Suprapubic skin (tissue), 4 donors: ENCODE results near the gene CD151. TPM values are rescaled to one million over a fixed set of nuclear protein-coding genes. Genes with fewer than 3 reads are reported as not detected.

Experiments used
- DNase-seq, 2 donors: peaks; one replicate each; pipeline ENCODE4 v3.0.0-alpha.2; 2019; ENCODE audit warnings: low spot score in 2 of 2
- H3K27ac ChIP-seq: fragments of 200-600 bp; sonication (generic); one replicate; pipeline ENCODE4 v1.5.1; 2019
- H3K27me3 ChIP-seq: fragments of 200-600 bp; sonication (generic); one replicate; pipeline ENCODE4 v1.5.1; 2019
- H3K36me3 ChIP-seq: fragments of 200-600 bp; sonication (generic); one replicate; pipeline ENCODE4 v1.5.1; 2019
- H3K4me1 ChIP-seq: fragments of 200-600 bp; sonication (generic); one replicate; pipeline ENCODE4 v1.5.1; 2019
- H3K4me3 ChIP-seq: fragments of 200-600 bp; sonication (generic); one replicate; pipeline ENCODE4 v1.5.1; 2019; ENCODE audit warnings: mild to moderate bottlenecking
- H3K9me3 ChIP-seq: fragments of 200-600 bp; sonication (generic); one replicate; pipeline ENCODE4 v1.5.1; 2019
- CTCF ChIP-seq, 2 donors: fragments of 200-600 bp in 1 of 2; fragments of 450-650 bp in 1 of 2; sonication (generic) in 1 of 2; IDR thresholded peaks; one replicate each; pipeline ENCODE4 v1.5.1; 2016 to 2019; ENCODE audit warnings: antibody characterized with exemption in 2 of 2, mild to moderate bottlenecking in 1 of 2, moderate library complexity in 1 of 2
- EP300 ChIP-seq: sonication (generic); formaldehyde crosslinking; IDR thresholded peaks from one replicate; pipeline ENCODE4 v1.6.1; 2017; ENCODE audit warnings: antibody characterized with exemption
- POLR2A ChIP-seq, 2 donors: fragments of 450-650 bp; IDR thresholded peaks; one replicate each; pipeline ENCODE4 v1.6.1; 2017; ENCODE audit warnings: antibody characterized with exemption in 2 of 2, mild to moderate bottlenecking in 2 of 2, moderate library complexity in 2 of 2
- POLR2AphosphoS5 ChIP-seq, 3 donors: sonication (generic); formaldehyde crosslinking; IDR thresholded peaks; one replicate each; pipeline ENCODE4 v1.6.1; 2017; ENCODE audit warnings: antibody characterized with exemption in 3 of 3
- WGBS: methylation state at CpG from one replicate; pipeline ENCODE4 v1.1.5; 2018; 5-methylcytosine and 5-hydroxymethylcytosine counted together
- total RNA-seq, 4 donors: library from RNA; depleted of rRNA; stranded (reverse); fragments of >200 nt; gene quantifications; one replicate each; pipeline ENCODE4 v1.1.0, GENCODE V29; 2016

Gene CD151
- 100 to 1,000 TPM; 108 to 162 (median 150) TPM for total RNA-seq

DNA sequence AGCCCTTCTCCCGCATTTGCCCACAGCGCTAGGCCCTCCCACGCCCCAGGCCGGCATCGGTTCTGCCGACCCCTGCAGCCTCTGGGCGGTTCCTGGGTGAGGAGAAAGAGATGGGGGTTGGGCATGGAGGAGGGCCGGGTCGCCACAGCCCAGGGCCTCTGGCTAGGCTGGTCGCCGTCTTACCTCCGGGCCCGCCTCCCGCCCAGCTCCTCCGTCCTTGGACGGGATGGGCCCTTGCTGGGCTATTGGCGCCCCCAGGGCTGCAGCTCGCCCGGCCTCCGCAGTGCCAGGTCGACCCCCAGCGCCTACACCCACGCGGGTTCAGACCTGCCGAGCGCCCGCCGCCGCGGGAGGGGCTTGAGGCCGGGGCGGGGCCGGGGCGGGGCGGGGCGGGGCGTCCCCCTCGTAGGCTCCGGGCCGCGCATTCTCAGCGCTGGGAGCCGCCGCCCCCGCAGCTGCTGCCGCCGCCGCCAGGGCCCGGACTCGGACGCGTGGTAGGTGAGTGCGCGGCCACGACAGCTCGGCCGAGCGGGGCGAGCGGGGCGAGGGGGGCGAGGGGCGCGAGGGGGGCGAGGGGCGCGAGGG is at the start of gene CD151:
TSS of gene CD151 (plus strand) at position 424 of the 585 bp plus-strand sequence. CDS start 3,118 bp downstream, outside the sequence.
- TF ChIP-seq POLR2AphosphoS5 (IDR thresholded peaks at IDR 0.05): no peak
- TF ChIP-seq CTCF (IDR thresholded peaks at IDR 0.05): peak in 1 of 2 donors; percentile 15
- no CpG with 5 or more reads among the region's 67 CpGs for WGBS
- H3K4me3 ChIP-seq: peak within 1 kb of the TSS; percentile 85

GRCh38 chr11:783581-784015 is 49.2 kb upstream of the CD151 start:
- H3K27me3 ChIP-seq: peaks cover 3% of the 10 kb centered on the region
- H3K4me3 ChIP-seq: no peak overlapping the region
- DNase-seq: peak in 1 of 2 donors; percentile 91
- no peak overlapping the region for H3K27ac ChIP-seq
- 36% methylated on average over 19 of the region's 24 CpGs for WGBS
- H3K4me1 ChIP-seq: peaks cover 22% of the 10 kb centered on the region
- TF ChIP-seq CTCF (IDR thresholded peaks at IDR 0.05): peak; percentile 70
- no peak for TF ChIP-seq POLR2A (IDR thresholded peaks at IDR 0.05)
- H3K36me3 ChIP-seq: no peaks in the 10 kb centered on the region
- no peaks in the 10 kb centered on the region for H3K9me3 ChIP-seq

More for the DNA sequence above, at the start of gene CD151:
- Histone ChIP-seq H3K4me1 (peaks cover 80% of the 10 kb centered on the region), H3K27me3 (peaks cover 6% of the 10 kb centered on the region), H3K36me3 (peaks cover 16% of the 10 kb centered on the region), H3K27ac (peak within 1 kb of the TSS; percentile 94), H3K9me3 (no peaks in the 10 kb centered on the region)
- DNase-seq: no peak

GRCh38 chr11:786235-787083 is 46.3 kb upstream of the CD151 start:
- H3K9me3 ChIP-seq: no peaks in the 10 kb centered on the region
- DNase-seq: no peak
- peaks cover 13% of the 10 kb centered on the region for H3K27me3 ChIP-seq
- WGBS: 85% methylated on average over 13 of the region's 24 CpGs
- H3K27ac ChIP-seq: no peak overlapping the region
- TF ChIP-seq CTCF (IDR thresholded peaks at IDR 0.05): no peak
- TF ChIP-seq EP300: no peak
- no peak for TF ChIP-seq POLR2AphosphoS5 (IDR thresholded peaks at IDR 0.05)
- no peak for TF ChIP-seq POLR2A (IDR thresholded peaks at IDR 0.05)
- no peak overlapping the region for H3K4me3 ChIP-seq
- peaks cover 1% of the 10 kb centered on the region for H3K36me3 ChIP-seq
- peaks cover 18% of the 10 kb centered on the region for H3K4me1 ChIP-seq

DNA sequence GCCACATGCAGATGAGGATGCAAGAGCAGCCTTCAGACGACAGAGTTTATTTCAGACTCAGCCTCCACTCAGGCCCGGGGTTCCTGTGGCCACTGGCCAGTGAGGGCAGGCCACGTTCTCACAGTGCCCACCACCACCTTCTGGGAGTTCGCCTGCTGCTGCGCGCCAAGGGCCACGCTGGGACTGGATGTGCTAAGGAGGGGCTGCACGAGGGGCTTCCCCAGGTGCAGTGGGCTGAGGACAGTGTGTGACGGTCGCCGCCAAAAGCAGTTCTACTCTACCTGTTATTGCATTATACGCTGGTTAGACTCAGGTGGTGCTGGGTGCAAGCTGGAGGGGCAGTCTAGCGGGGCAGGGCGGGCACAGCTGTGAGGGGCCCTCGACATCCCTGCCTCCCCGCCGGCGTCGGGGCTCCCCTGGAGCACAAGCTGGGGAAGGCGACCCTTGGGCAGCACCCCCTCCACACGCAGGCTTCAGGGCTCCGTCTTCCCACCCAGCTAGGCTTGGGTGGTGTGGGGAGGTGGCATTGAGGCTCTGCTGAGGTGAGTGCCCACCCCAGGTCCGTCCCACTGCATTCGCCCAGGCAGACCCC is 45.6 kb upstream of the CD151 start:
- WGBS: 83% methylated on average over 10 of the region's 24 CpGs
- Histone ChIP-seq H3K4me3 (no peak overlapping the region), H3K9me3 (no peaks in the 10 kb centered on the region), H3K36me3 (peaks cover 9% of the 10 kb centered on the region), H3K4me1 (peaks cover 18% of the 10 kb centered on the region), H3K27ac (no peak overlapping the region), H3K27me3 (peaks cover 13% of the 10 kb centered on the region)
- TF ChIP-seq CTCF (IDR thresholded peaks at IDR 0.05): no peak
- TF ChIP-seq POLR2A (IDR thresholded peaks at IDR 0.05): no peak
- no peak for TF ChIP-seq POLR2AphosphoS5 (IDR thresholded peaks at IDR 0.05)
- TF ChIP-seq EP300: no peak
- DNase-seq: no peak
